ENCODE results near the gene FLVCR1.
A peak's percentile ranks its signal among the peaks of the same experiment; 100 is the strongest.
"Not testable (repeated sequence)": the region's sequence is repeated elsewhere in the genome, so short reads cannot be mapped to it uniquely, and the experiment has no call there.

The FLVCR1 gene

DNA sequence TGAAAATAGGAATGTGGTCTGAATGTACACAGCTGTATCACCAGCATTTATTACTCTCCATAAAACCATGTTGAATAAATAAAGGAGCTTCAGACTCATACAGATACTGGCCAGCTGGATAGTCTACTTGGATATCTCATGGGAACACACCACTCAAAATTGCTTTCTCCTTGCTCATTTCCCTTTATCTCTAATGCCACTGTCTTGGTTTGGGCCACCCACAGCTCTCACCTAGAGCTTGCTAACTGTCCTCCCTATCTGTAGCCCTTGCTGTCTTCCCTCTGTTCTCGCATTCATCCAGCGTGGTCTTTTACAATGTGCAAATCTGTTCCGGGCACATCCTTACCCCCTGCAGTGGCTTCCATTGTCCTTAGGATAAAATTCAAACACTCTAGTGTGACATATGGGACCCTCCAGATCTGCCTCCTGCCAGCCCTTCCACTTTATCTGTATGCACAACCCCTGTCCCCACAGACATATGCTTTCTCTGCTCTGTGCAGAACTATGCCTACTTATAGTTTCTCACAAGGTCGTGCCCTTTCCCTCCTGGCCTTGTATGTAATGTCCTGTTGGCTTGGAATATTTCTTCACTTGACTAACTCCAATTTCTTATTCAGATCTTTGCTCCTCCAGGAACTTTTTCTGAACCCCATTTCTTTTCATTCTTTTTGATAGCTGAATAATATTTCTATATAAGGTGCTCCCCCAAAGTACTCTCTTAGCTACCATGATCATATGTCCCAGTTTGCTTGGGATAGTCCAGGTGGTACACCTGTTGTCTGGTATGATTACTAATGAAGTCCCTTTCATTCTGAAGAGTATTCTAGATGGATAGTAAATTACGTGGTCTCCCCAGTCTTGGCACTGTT lies 2.9 kb downstream of the FLVCR1 start:
- DNase-seq = peak; percentile 33

DNA sequence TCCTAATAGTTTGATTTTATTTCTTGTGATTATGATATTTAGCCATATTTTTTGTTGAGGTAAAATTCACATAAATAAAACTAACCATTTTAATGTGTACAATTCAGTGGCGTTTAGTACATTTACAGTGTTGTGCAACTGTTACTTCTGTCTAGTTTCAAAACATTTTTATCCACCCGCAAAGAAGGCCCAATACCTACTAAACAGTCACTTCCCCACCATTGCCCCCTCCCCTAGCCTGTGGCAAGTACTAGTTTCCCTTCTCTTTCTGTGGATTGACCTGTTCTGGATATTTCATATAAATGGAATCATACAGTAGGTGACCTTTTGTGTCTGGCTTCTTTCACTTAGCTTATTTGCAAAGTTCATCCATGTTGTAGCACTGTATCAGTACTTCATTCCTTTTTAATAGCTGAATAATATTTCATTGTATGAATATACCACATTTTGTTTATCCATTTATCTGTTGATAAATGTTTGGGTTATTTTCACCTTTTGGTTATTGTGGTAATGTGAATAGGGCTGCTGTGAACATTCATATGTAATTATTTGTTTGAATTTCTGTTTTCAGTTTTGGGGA lies 4.1 kb downstream of the FLVCR1 start:
- no peak for DNase-seq

GRCh38 chr1:212863345-212863744 lies 5.3 kb downstream of the FLVCR1 start:
- DNase-seq = not testable (repeated sequence)

GRCh38 chr1:212864201-212864600 lies 6.1 kb downstream of the FLVCR1 start:
- no peak for DNase-seq

DNA sequence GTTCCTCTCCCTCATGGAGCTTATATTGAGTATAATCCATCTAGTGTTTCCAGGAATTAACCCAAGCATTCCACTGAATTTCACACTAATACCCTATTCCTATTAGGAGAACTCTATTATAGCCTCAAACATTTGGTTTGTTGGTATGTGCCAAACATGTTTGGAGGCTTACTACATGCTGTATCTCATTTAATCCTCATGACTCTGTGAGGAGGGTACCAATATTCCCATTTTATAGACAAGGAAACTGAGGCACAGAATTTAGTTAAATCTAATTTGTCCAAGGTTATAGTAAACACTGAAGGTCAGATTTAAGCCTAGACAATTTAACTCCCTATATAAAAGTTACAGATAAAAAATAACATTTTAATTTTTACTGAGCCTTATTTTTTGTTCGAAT lies 9.1 kb downstream of the FLVCR1 start:
- no peak for DNase-seq

- no peak for DNase-seq
Measured at GRCh38 chr1:212871976-212872375, 13.9 kb downstream of the FLVCR1 start.

- no peak for DNase-seq
Measured at GRCh38 chr1:212873518-212873917, 15.4 kb downstream of the FLVCR1 start.

- no peak for DNase-seq
Measured at GRCh38 chr1:212878418-212878817, 20.3 kb downstream of the FLVCR1 start.

- DNase-seq = no peak
Measured at GRCh38 chr1:212879947-212880690, 22.0 kb downstream of the FLVCR1 start.

- DNase-seq = no peak
Measured at GRCh38 chr1:212884592-212884991, 26.5 kb downstream of the FLVCR1 start.

DNA sequence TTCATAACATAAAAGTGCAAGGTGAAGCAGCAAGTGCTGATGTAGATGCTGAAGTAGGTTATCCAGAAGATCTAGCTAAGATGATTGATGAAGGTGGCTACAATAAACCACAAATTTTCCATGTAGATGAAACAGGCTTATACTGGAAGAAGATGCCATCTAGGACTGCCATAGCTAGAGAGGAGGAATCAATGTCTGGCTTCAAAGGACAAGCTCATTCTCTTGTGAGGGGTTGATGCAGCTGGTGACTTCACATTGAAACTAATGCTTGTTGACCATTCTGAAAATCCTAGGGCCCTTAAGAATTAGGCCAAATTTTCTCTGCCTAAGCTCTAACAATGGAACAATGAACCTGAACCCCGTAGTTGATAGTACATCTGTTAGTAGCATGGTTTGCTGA lies 34.0 kb downstream of the FLVCR1 start:
- DNase-seq = no peak

GRCh38 chr1:212899845-212900244 lies 41.8 kb downstream of the FLVCR1 start:
- no peak for DNase-seq

GRCh38 chr1:212901290-212901689 lies 43.2 kb downstream of the FLVCR1 start:
- DNase-seq = no peak

DNA sequence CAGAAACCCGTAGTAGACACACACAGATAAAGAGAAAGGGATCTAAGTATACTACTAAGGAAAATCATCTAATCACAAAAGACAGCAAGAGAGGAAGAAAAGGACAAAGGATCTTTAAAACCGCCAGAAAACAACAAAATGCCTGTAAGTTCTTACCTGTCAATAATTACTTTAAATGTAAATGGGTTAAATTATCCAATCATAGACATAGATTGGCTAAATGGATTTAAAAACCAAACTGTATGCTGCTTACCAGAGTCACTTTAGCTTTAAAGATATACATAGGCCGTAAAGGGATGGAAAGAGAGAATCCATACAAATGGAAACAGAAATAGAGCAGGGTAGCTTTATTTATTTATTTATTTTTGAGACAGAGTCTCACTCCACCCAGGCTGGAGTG lies 44.0 kb downstream of the FLVCR1 start:
- no peak for DNase-seq

- no peak for DNase-seq
Measured at GRCh38 chr1:212903664-212904063, 45.6 kb downstream of the FLVCR1 start.

- not testable (repeated sequence) for DNase-seq
Measured at GRCh38 chr1:212908071-212908470, 50.0 kb downstream of the FLVCR1 start.

DNA sequence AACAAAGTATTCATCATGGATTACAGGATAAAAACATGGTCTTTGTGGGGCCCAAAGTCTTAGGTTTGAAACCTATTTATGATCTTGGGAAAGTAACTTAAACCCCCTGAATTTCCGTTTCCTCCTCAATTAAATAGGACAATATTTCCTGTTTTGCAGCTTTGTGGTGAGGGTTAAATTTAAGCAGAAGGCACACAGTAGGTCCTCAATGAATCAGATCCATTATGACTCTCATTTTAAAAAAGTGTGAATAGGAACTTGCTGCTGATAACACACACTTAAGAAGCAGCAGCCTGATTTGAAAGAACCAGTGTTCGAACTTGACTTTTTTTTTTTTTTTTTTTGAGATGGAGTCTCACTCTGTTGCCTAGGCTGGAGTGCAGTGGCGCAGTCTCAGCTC lies 50.9 kb downstream of the FLVCR1 start:
- DNase-seq = no peak

GRCh38 chr1:212909652-212910063 lies 51.6 kb downstream of the FLVCR1 start:
- DNase-seq = no peak

DNA sequence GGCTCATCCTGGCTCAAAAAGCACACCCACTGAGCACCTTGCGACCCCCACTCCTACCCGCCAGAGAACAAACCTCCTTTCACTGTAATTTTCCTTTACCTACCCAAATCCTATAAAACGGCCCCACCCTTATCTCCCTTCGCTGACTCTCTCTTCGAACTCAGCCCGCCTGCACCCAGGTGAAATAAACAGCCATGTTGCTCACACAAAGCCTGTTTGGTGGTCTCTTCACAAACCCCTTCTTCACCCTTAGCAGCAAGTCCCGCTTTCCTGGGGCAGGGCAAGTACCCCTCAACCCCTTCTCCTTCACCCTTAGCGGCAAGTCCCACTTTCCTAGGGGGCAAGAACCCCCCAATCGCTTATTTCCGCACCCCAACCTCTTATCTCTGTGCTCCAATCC lies 52.1 kb downstream of the FLVCR1 start:
- not testable (repeated sequence) for DNase-seq

DNA sequence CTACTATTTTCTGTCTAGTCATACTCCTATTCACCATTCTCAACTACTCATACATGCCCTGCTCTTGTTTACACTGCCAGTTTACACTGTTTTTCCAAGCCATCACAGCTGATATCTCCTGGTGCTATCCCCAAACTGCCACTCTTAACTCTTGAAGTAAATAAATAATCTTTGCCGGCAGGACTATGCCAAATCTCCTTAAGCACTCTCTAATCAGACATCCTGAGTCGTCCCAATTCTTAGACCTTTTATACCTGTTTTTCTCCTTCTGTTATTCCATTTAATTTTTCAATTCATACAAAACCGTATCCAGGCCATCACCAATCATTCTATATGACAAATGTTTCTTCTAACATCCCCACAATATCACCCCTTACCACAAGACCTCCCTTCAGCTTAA lies 55.6 kb downstream of the FLVCR1 start:
- DNase-seq = not testable (repeated sequence)

DNA sequence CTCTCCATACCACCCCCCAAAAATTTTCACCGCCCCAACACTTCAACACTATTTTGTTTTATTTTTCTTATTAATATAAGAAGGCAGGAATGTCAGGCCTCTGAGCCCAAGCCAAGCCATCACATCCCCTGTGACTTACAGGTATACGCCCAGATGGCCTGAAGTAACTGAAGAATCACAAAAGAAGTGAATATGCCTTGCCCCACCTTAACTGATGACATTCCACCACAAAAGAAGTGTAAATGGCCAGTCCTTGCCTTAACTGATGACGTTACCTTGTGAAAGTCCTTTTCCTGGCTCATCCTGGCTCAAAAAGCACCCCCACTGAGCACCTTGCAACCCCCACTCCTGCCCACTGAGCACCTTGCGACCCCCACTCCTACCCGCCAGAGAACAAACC lies 56.0 kb downstream of the FLVCR1 start:
- DNase-seq = not testable (repeated sequence)

DNA sequence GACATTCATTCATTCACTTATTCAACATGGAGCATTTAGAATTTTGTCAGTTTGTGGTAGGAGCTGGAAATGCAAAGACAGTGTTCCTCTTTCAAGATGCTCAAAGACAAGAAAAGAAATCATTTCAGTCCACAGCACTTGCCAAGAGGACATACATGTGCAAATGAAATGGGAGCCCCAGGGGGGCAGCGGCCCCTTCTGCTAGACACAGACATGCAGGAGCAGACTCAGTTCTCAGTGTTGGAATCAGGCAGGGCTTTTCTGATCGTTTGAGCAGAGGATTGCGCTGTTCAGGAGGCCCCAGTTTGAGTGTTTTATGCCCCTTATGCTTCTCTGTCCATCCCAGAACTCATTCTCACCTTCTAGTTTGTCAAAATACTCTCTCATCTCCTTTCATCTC lies 56.7 kb downstream of the FLVCR1 start:
- no peak for DNase-seq

- DNase-seq = peak; percentile 12
Measured at GRCh38 chr1:212915245-212916091, 57.4 kb downstream of the FLVCR1 start.

All from EL (cell line).